T-helper 2 cell (primary cell): ENCODE results near the gene AUNIP.
"Not testable (repeated sequence)": the region's sequence is repeated elsewhere in the genome, so short reads cannot be mapped to it uniquely, and the experiment has no call there.

Experiments
- DNase-seq, 5 experiments: peaks; one replicate each; pipeline versions ENCODE4 v3.0.0 to v3.0.0-alpha.2; 2012 to 2022

AUNIP gene

DNA sequence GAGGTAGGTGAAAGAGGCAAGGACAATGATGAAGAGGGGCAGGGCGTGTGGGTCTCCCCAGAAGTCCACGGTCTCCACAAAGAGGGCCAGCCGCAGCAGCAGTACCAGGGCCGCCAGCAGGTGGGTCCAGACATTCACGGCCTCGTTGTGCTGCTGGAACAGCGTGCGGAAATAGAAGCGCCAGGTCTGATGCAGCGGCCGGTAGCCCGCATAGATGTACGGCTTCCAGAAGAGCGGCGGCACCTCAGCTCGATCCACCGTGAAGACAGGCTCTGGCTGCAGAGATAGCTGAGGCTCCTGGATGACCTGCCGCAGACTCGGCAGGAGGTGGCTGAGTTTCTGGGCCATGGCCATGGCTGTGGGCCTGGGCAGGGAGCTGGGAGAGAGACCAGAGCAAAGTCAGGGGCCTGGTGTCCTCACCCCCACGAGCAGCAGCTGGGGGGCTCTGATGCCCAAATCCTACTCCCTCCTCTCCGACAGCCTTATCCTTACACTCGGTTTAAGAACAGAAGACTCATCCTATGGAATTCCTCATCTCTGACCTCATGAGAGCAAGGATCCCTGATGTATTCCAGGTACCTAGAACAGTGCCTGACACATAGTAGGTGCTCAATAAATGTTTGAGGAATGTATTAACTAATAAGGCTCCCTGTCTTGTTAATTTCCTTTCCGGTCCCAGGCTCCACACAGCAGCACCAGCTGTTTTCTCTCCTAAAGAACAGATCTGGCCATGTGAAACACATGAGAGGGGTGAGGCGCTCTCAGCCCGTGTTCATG, 4.4 kb upstream of the AUNIP start:
- no peak for DNase-seq

DNA sequence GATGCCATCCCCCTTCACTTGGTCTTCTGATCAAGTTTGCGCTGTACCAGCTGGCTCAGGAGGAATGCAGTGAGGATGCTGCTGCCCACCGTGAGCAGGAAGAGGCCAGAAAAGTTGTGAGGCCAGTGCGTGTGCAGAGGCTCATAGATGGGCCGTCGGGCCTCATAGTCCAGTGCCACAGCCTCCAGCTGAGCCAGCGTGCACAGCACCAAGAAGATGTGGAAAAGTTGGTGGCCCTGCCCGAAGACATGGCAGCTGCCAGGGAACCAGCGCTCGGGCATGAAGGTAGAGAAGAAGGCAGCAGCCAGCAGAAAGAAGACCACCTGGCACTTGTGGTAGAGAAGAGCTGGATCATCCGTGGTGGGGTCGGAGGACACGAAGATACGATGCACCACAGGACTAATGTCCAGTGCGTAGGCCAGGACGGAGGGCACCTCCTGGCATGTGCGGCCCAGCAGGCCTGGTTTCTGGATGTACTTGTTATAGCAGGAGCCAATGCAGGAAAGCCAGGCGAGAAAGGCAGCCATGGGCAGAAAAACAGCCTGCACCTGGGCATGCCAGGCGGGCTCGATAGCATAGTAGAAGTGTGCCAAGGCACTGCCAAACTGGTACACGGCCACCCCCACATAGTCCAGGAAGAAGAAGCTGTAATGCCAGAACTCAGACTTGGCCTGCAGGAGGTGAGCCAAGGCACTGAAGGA, 3.7 kb upstream of the AUNIP start:
- DNase-seq: no peak

DNA sequence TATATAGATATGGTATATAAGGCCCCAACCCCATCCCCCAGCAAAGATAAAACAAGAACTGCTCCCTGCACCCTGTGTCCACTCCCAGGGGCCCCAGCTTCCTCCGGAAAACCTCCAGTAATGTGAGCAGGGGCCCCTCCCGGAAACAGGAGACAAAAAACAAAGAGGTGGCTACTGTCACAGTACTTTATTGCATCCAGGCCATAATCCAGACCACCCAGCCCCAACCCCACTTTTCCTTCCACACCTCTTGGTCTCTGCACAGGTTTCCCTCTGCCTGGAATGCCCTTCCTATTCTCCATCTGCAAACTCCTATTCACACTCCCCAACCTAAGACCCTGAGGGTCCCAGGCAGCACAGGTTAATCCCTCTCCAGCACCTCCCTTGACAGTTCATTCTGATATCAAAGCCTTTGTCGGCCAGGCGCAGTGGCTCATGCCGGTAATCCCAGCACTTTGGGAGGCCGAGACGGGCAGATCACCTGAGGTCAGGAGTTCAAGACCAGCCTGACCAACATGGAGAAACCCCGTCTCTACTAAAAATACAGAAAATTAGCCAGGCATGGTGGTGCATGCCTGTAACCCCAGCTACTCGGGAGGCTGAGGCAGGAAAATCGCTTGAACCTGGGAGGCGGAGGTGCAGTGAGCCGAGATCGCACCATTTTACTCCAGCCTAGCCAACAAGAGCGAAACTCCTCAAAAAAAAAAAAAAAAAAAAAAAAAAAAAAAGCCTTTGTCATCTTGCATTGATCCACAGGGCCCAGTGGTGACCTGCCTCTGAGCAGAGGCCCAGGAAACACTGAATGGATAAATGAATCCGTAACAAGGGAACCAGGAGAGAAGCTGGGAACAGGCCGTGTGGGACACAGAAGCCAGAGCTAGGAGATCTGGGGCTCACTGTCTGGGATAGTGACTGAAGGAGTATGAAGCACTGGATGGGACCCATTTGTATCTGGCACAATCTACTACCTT, 2.3 kb upstream of the AUNIP start:
- no peak for DNase-seq

DNA sequence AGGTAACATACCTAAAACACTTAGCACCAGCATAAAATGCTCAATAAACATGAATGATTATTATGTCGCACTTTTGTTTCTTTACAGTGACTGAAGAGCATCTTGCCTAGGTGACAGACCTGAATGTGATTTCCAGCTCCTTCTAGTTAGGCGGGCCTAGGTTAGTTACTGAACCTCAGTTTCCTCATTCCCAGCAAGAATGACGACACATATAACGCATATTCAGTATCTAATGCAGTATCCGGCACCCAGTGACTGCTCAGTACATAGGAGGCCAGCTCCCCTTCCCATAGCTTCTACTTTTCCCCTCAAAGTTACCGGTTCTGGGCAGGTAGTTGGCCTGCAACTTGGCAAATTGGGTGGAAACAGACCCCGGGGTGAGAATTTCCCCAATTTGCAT, 763 bp downstream of the AUNIP start:
- no peak for DNase-seq

DNA sequence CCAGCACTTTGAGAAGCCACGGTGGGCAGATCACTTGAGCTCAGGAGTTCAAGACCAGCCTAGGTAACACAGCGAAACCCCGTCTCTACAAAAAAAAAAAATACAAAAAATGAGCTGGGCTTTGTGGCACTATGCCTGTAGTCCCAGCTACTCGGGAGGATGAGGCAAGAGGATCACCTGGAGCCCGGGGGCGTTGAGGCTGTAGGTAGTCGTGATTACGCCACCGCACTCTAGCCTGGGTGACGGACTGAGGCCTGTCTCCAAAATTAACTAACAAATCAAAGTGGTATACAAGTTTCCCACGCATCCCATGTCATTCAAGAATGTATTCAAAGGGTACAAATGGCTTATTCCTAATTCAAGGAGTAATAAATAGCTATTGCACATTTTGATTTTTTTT, 2.4 kb downstream of the AUNIP start:
- no peak for DNase-seq

DNA sequence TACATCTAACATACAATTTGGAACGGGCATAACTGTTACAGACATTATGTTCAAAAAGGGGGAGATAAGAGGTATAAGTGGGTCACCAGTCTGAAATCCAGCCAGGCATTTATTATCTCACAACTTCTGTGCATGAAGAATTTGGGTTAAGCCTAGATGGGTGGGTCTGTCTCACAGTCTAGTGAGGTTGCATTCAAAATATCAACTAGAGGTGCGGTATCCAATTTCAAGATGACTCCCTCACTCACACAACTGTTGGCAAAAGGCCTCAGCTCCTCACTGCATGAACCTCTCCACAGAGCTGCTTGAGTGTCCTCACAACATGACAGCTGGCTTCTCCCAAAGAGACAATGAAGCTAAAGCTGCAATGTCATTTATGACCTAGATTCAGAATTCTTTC, 4.7 kb downstream of the AUNIP start:
- no peak for DNase-seq

DNA sequence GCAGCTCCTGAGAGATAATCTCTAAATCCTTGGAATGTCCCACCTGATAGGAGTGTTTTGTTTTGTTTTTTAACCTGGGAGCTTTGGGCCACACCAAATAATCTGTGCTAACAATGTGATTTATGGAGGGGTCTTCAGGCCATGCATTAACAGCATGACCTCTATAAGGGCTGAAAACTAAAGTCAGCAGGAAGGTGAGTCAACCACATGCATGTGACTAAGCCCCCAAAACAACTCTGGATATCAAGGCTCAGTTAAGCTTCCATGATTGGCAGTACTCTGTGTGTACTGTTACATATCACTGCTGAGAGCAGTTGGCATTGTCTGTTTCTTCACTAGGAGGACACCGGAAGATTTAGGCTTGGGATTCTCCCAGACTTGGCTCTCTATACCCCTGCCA, 10.7 kb downstream of the AUNIP start:
- no peak for DNase-seq

DNA sequence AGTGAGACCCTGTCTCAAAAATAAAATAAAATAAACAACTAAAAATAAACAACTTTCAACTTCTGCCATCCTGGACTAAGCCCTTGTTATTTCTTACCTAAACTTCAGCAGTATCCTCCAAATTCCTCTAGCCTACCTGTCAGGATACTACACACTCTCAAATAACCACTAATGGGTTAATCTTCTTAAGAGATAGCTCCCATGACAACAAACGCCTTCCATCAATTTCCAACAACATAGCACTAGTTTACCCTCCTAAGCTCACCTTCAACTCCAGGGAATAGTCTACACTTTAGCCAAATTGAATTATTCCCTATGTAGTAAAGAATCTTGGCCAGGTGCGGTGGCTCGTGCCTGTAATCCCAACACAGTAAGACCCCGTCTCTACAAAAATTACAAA, 11.3 kb downstream of the AUNIP start:
- no peak for DNase-seq

DNA sequence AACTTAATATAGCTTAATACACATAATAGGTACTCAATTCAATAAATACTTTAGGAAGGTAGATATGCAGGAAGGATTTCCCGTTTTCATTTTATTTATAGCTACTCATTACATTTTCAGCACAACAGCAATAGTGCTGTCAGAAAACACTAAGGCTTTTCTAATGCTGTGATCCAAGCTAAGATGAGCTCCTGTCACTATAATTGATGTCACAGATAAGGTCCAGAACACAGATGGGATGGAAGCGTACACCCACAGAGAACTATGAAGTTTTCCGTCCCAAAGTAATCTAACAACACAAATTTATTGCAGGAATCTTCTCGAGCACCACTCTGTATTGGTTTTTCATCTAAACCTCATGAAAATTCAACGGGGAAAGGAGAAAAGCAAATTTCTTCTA, 13.6 kb downstream of the AUNIP start:
- no peak for DNase-seq

DNA sequence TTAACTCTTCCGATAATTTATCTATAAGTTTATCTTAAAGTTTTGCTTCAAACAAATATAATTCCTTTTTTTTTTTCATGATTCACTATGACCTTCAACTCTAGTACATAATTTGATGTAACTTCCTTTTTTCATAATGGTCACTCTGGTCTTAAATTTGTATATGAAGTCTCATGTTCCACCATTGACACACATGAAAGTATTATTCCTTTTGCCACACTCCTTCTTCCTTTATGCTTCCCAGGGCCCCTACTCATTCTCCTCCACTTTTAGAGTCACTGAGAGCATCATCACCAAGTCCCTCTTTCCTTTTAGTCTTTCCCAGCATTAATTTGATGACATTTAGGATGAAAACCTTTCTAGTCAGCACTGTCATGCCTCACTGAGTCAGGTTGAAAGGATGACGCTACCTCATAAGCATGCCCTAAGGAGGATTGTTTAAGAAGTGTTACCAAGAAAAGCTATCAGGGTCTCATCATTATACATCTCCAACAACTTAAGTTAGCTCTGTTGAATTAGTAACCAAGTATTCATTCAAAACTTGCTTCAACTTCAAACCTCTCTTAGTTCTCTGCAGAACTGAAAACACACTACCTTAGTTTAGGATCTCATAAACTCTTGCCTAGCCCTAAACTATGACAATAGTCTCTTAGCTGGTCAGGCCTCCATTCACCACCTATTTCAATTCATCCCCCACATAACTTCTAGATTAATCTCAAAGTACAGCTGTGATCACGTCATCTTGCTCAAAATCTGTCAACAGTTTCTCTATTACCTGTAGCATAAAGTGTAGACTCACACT, 14.5 kb downstream of the AUNIP start:
- no peak for DNase-seq

DNA sequence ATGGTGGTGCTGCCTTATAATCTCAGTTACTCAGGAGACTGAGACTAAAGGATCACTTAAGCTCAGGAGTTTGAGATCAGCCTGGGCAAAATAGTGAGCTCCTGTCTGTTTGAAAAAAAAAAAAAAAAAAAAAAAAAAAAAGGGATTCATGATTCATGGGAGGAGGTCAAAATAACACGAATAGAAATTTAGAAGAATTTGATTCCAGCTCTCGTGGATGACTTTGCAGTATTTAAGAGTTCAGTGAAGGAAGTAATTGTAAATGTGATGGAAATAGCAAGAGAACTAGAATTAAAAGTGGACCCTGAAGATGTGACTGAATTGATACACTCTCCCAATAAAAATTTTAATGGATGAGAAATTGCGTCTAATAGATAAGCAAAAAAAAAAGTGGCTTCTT, 15.8 kb downstream of the AUNIP start:
- no peak for DNase-seq

DNA sequence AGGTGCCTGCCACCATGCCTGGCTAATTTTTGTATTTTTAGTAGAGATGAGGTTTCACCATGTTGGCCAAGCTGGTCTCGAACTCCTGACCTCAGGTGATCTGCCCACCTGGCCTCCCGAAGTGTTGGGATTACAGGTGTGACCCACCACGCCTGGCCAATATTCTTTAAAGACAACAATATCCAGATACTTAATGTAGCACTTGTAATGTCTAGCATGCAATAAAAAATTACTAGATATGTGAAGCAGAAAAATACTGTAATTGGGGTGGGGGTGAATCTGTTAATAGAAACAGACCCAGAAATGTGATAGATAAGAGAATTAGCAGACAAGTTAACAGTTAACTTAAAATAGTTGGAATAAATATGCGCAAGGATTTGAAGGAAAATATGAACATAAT, 19.4 kb downstream of the AUNIP start:
- not testable (repeated sequence) for DNase-seq

DNA sequence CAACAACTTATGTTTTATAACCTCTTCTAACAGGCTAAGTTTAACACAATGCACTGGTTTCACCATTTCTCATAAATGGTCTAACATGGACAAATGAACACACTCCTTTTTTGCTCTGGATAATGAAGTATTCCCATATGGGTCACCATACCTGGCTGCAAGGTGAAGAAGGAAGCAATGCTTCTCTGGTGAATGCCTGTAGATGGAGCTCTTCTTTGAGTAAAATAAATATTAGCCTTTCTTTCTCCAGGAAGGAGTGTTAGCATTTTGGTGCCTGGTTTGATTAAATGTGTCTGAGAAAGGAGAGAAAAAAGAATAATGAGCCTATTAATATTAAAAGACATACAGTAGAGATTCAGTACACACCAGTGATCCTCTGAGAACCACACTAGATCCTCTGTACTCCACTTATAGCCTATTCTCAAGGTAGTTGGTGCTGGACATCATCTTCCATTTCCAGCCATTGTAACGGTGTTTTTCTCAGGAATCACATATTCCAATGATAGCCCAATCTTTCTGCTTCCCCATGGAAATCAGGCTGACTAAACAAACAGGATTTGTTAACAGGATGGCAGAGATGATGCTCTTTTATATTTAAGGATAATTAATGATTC, 21.9 kb downstream of the AUNIP start:
- DNase-seq: no peak

DNA sequence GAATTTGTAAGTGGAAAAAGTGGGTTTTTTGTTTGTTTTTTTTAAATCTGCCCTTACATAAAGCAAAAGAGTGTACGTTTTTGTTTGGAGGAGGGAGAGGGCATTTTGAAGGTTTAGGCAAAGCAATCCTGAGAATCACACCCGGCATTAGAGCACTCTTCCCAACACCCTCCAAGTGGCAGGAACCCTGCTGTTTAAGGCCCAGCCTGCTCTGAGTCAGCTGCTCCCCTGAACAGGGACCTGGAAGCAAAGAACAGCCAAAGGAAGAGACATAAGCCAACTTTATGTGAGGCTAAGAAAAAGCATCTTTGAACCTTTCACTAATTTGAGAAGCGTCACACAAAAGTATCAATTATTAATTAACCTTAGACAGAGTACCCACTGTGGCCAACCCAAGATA, 22.6 kb downstream of the AUNIP start:
- DNase-seq: no peak

DNA sequence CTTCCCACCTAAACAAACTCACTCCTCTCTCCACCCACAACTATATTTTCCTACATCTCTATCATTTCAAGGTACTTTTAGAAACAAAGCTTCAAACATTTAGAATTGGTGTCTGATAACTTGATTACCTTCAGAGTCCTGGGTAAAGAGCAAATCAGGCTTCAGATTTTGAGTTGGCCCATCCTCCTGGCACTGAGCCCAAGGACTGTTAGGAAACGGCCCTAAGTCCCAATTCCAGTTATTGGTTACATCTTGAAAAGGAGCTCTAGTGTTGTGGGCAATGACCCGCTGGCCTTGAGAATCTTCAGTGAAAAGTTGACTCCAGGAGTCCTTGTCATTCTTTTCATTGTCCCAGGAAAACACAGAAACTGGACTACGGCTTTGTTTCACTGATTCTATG, 24.4 kb downstream of the AUNIP start:
- no peak for DNase-seq

DNA sequence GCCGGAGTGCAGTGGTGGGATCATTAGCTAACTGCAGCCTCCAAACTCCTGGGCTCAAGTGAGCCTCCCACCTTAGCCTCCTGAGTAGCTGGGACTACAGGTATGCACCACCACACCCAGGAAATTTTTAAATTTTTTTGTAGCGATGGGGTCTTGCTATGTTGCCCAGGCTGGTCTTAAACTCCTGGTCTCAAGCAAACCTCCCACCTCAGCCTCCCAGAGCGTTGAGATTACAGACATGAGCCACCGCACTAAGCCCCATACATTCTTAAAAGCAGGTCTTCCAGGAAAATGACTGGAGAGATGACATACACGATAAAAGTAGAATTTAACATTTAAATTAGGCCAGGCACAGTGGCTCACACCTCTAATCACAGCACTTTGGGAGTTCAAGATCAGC, 26.1 kb downstream of the AUNIP start:
- DNase-seq: no peak

DNA sequence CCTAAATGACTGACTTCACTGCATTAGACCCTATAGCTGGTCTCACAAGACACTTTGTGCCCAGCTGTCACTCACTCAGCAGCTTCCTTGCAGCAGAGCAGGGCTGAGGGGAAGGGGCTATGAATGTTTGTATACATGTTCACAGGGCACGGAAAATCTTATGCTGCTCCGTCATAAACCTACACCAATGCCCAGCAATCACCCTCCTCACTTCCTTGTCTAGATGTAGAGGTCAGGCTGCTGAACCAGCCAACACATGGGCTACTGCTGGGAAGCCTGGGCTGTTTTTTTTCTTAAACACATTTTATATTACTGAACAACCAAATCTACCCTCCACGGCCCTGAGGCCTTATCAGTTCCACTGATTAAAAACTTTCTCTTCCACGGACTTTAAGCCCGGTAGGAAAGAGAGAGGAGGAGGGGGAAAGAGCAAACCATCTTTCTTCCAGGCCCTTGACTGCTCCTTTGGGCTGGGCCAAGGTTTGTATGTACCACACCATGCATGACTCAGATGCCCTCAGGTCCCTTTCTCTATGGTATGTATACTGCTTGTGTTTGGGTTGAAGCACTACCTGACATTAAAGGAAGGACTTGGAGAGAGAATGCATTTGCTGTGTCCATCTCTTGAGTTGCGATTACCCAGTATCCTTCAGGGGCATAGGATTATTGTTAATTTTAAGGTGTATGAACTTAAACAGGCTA, 26.8 kb downstream of the AUNIP start:
- DNase-seq: no peak

DNA sequence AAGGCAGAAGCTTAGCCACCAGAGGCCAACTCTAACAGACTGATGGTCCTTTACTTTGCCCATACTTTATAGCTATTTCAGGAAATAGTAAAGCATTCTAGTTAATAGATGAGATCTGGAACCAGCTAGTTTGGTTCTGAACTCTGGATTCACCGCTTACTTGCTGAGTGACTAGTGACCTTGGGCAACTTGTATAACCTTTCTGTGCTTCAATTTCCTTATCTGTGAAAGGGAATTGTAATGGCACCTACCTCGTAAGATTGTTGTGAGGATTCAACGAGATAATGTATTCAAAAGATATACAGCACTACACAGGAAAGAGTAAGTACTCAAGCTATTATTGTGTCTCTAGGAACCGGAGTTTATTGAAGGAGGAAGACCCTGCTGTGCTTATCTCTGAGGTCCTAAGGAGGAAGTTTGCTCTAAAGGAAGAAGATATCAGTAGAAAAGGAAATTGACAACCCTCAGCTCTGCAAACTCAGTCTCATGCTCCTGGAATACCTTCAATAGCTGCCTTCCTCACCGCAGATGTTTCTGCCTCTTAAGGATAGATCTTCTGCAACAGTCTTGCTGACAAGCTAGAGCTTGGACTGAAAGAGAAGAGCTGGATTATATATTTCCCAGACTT, 27.6 kb downstream of the AUNIP start:
- DNase-seq: no peak

DNA sequence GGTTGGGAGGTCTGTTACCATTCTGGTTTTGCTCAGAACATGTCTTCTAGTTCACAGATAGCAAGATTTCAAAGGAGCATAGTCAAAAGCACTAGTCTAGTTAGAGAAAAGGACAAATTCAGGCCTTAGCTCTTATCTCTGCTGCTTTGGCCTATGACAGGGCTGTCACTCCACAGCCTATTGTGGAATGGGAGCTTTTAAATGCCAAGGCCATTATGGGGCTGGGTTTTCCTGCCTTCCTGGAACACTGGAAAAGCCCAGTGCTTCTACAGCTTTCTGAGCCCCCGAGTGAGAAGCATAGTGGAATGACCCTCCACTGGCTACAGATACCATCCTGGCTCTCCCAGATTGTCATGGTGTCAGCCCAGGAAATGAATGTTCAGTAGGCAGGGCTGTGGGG, 30.2 kb downstream of the AUNIP start:
- DNase-seq: no peak

DNA sequence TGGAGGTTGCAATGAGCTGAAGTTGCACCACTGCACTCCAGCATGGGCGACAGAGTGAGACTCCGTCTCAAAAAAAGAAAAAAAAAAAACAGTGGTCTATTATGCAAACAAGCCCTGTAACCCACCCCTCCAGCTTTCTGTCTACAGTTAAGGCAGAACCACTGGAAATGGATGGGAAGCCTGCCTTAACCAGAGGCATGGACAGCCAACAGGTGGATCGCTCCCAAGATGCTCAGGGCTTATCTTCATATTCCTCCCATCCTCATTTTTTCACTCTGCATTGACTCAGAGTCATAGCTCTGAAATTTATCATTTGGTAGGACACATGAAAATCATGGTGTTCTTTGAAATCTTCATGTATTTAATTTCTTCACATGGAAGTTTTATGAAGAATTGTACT, 30.8 kb downstream of the AUNIP start:
- no peak for DNase-seq

DNA sequence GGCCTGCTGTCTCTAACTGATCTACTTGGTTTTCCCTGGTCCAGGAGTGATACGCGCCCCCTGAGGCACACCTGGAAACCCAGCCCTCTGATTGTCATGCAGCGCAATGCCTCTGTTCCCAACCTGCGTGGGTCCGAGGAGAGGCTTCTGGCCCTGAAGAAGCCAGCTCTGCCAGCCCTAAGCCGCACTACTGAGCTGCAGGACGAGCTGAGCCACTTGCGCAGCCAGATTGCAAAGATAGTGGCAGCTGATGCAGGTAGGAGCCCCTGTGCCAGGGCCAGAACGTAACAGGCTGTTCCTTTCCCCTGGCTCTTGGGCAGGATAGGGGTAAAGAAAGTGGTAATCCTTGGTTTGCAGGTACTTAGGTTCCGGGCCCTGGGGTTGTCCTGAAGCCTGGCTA, 32.7 kb downstream of the AUNIP start:
- no peak for DNase-seq
